Thyroid gland (tissue), 4 donors: Measurements from ENCODE around the gene ING3. TPM values are rescaled to one million over a fixed set of nuclear protein-coding genes. Genes with fewer than 3 reads are reported as not detected.

ENCODE experiments used
- DNase-seq, 2 donors: peaks; one replicate each; pipeline ENCODE4 v3.0.0-alpha.2; 2019
- H3K27ac ChIP-seq, 3 donors: fragments of 200-600 bp; sonication (generic); 1 replicate in 2 of 3; 2 replicates in 1 of 3; pipeline ENCODE4 v1.5.1; 2016 to 2019; ENCODE audit warnings: mild to moderate bottlenecking in 1 of 3, moderate library complexity in 1 of 3
- H3K27me3 ChIP-seq: fragments of 200-600 bp; sonication (generic); one replicate; pipeline ENCODE4 v1.5.1; 2019
- H3K36me3 ChIP-seq, 2 donors: fragments of 200-600 bp; sonication (generic); one replicate each; pipeline ENCODE4 v1.5.1; 2016 to 2019
- H3K4me1 ChIP-seq, 2 donors: fragments of 200-600 bp; sonication (generic); one replicate each; pipeline ENCODE4 v1.5.1; 2017 to 2019
- H3K4me3 ChIP-seq, 3 donors: fragments of 200-600 bp; sonication (generic); replicated peaks in 1 of 3; 1 replicate in 2 of 3; 2 replicates in 1 of 3; pipeline ENCODE4 v1.5.1; 2016; ENCODE audit warnings: mild to moderate bottlenecking in 1 of 3
- H3K9me3 ChIP-seq: fragments of 200-600 bp; sonication (generic); one replicate; pipeline ENCODE4 v1.5.1; 2017
- POLR2A ChIP-seq, 2 donors: fragments of 450-650 bp; IDR thresholded peaks; one replicate each; pipeline ENCODE4 v1.6.1; 2017; ENCODE audit warnings: antibody characterized with exemption in 2 of 2, mild to moderate bottlenecking in 2 of 2, moderate library complexity in 1 of 2
- WGBS, 2 donors: methylation state at CpG; one replicate each; pipeline ENCODE4 v1.1.5; 2017; 5-methylcytosine and 5-hydroxymethylcytosine counted together
- intact Hi-C: fragments of 100-400 bp; cut with DNase I; formaldehyde crosslinking; loops from one replicate; pipeline ENCODE4 v1.15.1; 2023
- total RNA-seq, 4 donors: library from RNA; depleted of rRNA; stranded (reverse); fragments of >200 nt; gene quantifications; one replicate each; pipeline ENCODE4 v1.2.3, GENCODE V29; 2016
- TF ChIP-seq, protein P1 (sequence below), 6 experiments: fragments of 200-600 bp in 3 of 6; fragments of 450-650 bp in 3 of 6; sonication (generic) in 3 of 6; IDR thresholded peaks; one replicate each; pipeline ENCODE4 v1.5.1; 2016 to 2019; ENCODE audit warnings: antibody characterized with exemption in 6 of 6, mild to moderate bottlenecking in 2 of 6, inconsistent platforms in 1 of 6, moderate library complexity in 1 of 6

Gene ING3
- total RNA-seq, 4 donors from 2014 or later = 23.7 to 40.8 (median 37.1) TPM

DNA sequence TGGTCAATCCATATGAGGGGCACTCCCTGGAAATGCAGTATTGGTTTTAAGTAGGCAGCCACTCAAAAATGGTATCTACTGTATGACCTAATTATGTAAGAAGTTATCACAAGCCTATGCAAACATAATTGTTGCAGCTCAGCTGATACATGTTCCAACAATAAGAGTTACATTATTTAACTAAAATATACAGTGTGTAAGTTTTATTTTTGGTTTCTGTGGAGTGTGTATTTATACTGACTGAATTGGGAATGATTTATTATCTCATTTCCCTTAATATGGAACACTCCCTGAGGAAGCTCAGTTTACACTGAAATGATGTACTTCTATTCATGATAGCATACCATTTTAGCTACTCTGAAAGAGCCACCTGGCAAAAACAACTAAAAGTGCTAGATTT lies 2.6 kb upstream of the ING3 start:
- peaks cover 11 to 14% of the 10 kb centered on the region in 2 donors for H3K4me1 ChIP-seq
- H3K4me3 ChIP-seq = no peak overlapping the region
- intact Hi-C loops = loop anchor here (10.0 kb wide), 1 partner anchor 93 kb away; the partner anchor contains the start of gene TSPAN12
- no peaks in the 10 kb centered on the region for H3K36me3 ChIP-seq
- no peak overlapping the region for H3K27ac ChIP-seq
- no peaks in the 10 kb centered on the region for H3K9me3 ChIP-seq
- TF ChIP-seq, protein P1, sequence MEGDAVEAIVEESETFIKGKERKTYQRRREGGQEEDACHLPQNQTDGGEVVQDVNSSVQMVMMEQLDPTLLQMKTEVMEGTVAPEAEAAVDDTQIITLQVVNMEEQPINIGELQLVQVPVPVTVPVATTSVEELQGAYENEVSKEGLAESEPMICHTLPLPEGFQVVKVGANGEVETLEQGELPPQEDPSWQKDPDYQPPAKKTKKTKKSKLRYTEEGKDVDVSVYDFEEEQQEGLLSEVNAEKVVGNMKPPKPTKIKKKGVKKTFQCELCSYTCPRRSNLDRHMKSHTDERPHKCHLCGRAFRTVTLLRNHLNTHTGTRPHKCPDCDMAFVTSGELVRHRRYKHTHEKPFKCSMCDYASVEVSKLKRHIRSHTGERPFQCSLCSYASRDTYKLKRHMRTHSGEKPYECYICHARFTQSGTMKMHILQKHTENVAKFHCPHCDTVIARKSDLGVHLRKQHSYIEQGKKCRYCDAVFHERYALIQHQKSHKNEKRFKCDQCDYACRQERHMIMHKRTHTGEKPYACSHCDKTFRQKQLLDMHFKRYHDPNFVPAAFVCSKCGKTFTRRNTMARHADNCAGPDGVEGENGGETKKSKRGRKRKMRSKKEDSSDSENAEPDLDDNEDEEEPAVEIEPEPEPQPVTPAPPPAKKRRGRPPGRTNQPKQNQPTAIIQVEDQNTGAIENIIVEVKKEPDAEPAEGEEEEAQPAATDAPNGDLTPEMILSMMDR (IDR thresholded peaks at IDR 0.05) = no peak
- TF ChIP-seq POLR2A (IDR thresholded peaks at IDR 0.05) = no peak
- no peak for DNase-seq
- H3K27me3 ChIP-seq = no peaks in the 10 kb centered on the region

DNA sequence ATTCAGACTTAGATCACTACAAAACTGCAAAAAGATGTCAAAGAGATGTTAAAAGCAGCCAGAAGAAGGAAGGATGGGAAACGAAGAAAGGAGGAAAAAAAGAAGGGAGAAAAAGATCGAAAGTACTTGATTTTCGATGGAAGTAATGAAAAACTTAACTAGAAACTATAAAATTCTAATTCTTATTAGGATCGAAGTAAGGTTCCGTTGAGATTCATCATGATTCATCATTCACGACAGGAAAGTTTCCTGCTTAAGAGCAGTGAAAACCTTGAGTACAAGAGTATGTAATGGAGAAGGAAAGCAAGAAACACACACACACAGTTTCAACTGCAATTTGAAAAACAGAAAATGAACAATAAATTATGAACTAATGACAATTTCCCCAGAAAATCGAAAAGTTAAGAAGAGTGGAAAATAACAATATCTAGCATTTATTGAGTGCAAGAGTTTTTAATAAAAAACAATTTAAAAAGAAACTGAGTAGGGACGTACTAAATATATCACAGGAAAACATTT lies 1.1 kb upstream of the ING3 start:
- no peak overlapping the region for H3K27ac ChIP-seq
- intact Hi-C loops = loop anchor here (10.0 kb wide), 1 partner anchor 95 kb away; the partner anchor contains the start of gene TSPAN12

DNA sequence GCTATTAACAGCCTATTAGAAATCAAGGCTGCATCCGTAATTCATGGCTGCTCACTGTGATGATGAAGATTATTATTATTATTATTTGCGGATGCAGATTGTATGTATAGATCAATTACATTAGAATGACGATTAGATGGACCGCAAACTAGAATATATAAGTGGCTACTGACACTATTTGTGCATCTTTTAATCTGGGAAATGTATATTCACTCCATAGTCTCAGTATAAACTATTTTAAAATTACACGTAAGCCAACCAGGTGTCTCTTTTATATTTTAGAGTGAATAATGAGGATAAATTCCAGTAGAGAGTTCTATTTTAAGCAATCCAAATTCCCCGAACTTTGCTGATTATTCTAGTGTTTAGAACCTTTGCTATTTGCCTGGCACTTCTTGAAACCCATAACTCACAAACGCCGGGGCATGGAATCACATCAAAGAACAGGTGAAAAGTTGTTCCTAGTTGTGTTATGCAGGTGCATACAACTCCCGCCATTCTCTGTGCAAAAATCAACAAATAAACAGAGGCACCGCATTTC lies 509 bp upstream of the ING3 start:
- peak overlapping the region in 2 of 3 donors; percentile 98 to 99 for H3K27ac ChIP-seq
- peak overlapping the region in 2 of 3 donors; percentile 44 to 57 for H3K4me3 ChIP-seq
- WGBS, 2 donors = 2% methylated on average over 10 of the region's 10 CpGs
- no peak for DNase-seq
- no peaks in the 10 kb centered on the region for H3K27me3 ChIP-seq
- no peaks in the 10 kb centered on the region for H3K9me3 ChIP-seq
- peaks cover 2 to 10% of the 10 kb centered on the region in 2 donors for H3K36me3 ChIP-seq
- peaks cover 11 to 14% of the 10 kb centered on the region in 2 donors for H3K4me1 ChIP-seq
- intact Hi-C loops = loop anchor here (10.0 kb wide), 1 partner anchor 95 kb away; the partner anchor contains the start of gene TSPAN12
- no peak for TF ChIP-seq POLR2A (IDR thresholded peaks at IDR 0.05)
- TF ChIP-seq, protein P1 (IDR thresholded peaks at IDR 0.05) = no peak

More for the DNA sequence above, 1.1 kb upstream of the ING3 start:
- H3K9me3 ChIP-seq = no peaks in the 10 kb centered on the region
- TF ChIP-seq POLR2A (IDR thresholded peaks at IDR 0.05) = no peak
- TF ChIP-seq, protein P1 (IDR thresholded peaks at IDR 0.05) = no peak
- 49 to 50% methylated on average over 8 of the region's 8 CpGs for WGBS, 2 donors
- no peak for DNase-seq
- no peaks in the 10 kb centered on the region for H3K27me3 ChIP-seq
- H3K4me3 ChIP-seq = peak overlapping the region in 2 of 3 donors; percentile 44 to 57
- H3K36me3 ChIP-seq = peaks cover 0 to 6% of the 10 kb centered on the region in 2 donors
- H3K4me1 ChIP-seq = peaks cover 11 to 14% of the 10 kb centered on the region in 2 donors

DNA sequence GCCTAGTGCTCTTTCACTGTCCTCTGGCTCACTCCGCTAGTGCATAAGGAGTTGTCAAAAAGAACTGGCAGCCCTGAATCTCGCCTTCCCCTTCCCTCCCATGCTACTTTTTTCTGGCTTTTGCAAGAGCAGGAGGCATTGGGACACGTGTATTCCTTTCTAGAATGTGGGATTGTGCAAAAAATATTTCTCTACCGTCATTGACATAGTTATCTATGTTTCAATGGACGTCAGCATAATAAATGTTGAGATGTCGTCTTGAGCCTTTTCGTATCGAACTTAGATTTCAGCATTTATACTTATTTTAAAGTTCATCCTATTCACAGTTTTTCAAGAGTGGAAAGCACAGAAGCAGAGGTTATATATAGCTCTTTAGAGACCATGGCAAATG lies 727 bp downstream of the ING3 start:
- no peaks in the 10 kb centered on the region for H3K9me3 ChIP-seq
- intact Hi-C loops = no loop called here
- H3K27me3 ChIP-seq = no peaks in the 10 kb centered on the region
- 11 to 13% methylated on average over 8 of the region's 8 CpGs for whole genome bisulfite sequencing, 2 donors
- no peak for TF ChIP-seq POLR2A (IDR thresholded peaks at IDR 0.05)
- TF ChIP-seq, protein P1 (IDR thresholded peaks at IDR 0.05) = no peak
- peaks cover 11 to 14% of the 10 kb centered on the region in 2 donors for H3K4me1 ChIP-seq
- DNase-seq = no peak
- H3K27ac ChIP-seq = peak overlapping the region; percentile 96 to 99 (median 98)
- peaks cover 14 to 23% of the 10 kb centered on the region in 2 donors for H3K36me3 ChIP-seq
- peak overlapping the region; percentile 21 to 57 (median 48) for H3K4me3 ChIP-seq

DNA sequence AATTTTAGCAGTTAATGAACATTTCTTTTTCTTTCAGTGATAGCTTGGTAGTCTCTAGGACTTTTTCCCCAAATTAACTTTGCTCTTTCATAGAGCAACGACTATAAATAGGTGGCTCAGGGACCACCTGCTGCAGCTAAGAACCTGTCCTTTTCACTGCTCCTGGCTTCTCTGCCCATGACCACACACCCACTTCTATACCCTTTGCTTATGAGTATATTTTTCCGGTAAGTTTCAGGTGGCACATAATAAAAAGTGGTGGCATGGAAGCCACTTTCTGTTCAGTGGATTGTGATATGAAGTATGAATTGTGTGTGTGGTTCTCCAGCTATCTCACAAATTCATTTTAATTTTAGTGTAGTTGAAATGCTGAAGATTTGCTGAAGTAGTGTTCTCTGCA lies 1.2 kb downstream of the ING3 start:
- Histone ChIP-seq H3K36me3 (peaks cover 17 to 26% of the 10 kb centered on the region in 2 donors), H3K27ac (peak overlapping the region in 1 of 3 donors; percentile 99), H3K9me3 (no peaks in the 10 kb centered on the region), H3K27me3 (no peaks in the 10 kb centered on the region), H3K4me1 (peaks cover 11 to 14% of the 10 kb centered on the region in 2 donors), H3K4me3 (no peak overlapping the region)
- no peak for DNase-seq
- TF ChIP-seq, protein P1 (IDR thresholded peaks at IDR 0.05) = no peak
- no peak for TF ChIP-seq POLR2A (IDR thresholded peaks at IDR 0.05)
- intact Hi-C loops = no loop called here
- WGBS, 2 donors = 61 to 69% methylated on average over 2 of the region's 2 CpGs
